Measurements from ENCODE around the gene RGS7.
"Not testable (repeated sequence)": the region's sequence is repeated elsewhere in the genome, so short reads cannot be mapped to it uniquely, and the experiment has no call there.

RGS7 gene

DNA sequence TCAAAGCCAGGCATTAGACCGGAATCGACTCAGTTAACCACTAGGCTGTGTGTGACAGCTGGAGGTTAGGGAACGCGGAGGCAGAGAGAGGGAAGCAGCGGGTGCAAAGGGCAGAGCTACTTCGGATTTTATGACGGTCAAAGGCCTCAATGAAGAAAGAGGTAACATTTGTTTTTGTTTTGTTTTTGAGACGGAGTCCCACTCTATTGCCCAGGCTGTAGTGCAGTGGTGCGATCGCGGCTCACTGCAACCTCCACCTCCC, 468.3 kb downstream of the RGS7 start:
- H3K4me3 ChIP-seq (ENCODE audit: low read length): no peak overlapping the region
- no peak overlapping the region for H3K9ac ChIP-seq (ENCODE audit: low read length)
- H3K79me2 ChIP-seq (ENCODE audit: low read length): no peaks in the 10 kb centered on the region
- no peaks in the 10 kb centered on the region for H3K27me3 ChIP-seq (ENCODE audit: low read depth, low read length)
- H4K20me1 ChIP-seq (ENCODE audit: insufficient read depth, low read length): no peaks in the 10 kb centered on the region
- H3K9me3 ChIP-seq (ENCODE audit: insufficient read depth, low read length): no peaks in the 10 kb centered on the region
- TF ChIP-seq EZH2phosphoT487 (IDR thresholded peaks at IDR 0.05; ENCODE audit: low read depth) (no peak), CTCF (IDR thresholded peaks at IDR 0.05; ENCODE audit: low read depth, low read length) (no peak)
- no peak overlapping the region for H3K4me2 ChIP-seq (ENCODE audit: low read length)
- no peak overlapping the region for H2AFZ ChIP-seq (ENCODE audit: low read depth, low read length)
- no peaks in the 10 kb centered on the region for H3K36me3 ChIP-seq (replicated peaks; ENCODE audit: low read depth, low read length)
- no peaks in the 10 kb centered on the region for H3K4me1 ChIP-seq (ENCODE audit: low read length)
- no peak overlapping the region for H3K27ac ChIP-seq (ENCODE audit: low read length)

DNA sequence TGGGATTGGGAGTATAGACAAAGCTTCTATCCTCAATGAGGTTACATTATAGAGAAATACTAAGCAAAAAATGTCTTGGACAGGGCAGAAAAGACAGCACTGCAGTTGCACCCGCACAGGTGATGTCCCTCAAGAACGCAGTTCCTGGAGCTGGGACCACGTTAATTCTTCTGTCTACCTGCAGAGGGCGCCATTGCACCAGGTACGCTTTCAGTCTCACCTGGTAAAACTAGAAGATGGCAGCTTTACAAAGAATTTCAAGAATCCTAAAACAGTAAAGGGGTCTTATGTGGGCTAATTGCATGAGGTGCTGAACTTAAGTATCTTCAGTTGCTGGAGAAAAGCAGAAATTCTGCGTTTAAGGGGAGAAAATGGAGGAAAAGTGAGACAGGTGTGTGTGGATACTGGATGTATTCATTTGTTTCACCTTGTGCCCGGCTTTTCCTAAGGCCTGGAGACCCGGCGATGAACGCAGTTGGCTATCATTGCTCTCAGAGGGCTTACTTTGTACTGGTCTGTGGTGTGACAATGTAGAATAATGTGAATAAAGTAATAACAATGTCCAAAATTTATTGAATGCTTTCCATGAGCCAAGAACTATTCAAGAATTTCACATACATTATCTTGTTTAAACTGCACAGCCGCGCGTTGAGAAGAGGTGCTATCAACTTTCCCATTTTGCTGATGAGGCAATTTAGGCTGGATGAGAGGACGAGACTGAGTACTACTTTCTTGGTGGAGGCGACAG, 468.8 kb downstream of the RGS7 start:
- Histone ChIP-seq H3K79me2 (ENCODE audit: low read length) (no peaks in the 10 kb centered on the region), H3K9me3 (ENCODE audit: insufficient read depth, low read length) (no peaks in the 10 kb centered on the region), H4K20me1 (ENCODE audit: insufficient read depth, low read length) (no peaks in the 10 kb centered on the region), H3K9ac (ENCODE audit: low read length) (no peak overlapping the region), H3K4me2 (ENCODE audit: low read length) (no peak overlapping the region), H3K4me1 (ENCODE audit: low read length) (no peaks in the 10 kb centered on the region), H3K27ac (ENCODE audit: low read length) (no peak overlapping the region), H3K27me3 (ENCODE audit: low read depth, low read length) (no peaks in the 10 kb centered on the region), H2AFZ (ENCODE audit: low read depth, low read length) (no peak overlapping the region), H3K36me3 (replicated peaks; ENCODE audit: low read depth, low read length) (no peaks in the 10 kb centered on the region), H3K4me3 (ENCODE audit: low read length) (no peak overlapping the region)
- TF ChIP-seq CTCF (IDR thresholded peaks at IDR 0.05; ENCODE audit: low read depth, low read length): peak; percentile 98
- TF ChIP-seq EZH2phosphoT487 (IDR thresholded peaks at IDR 0.05; ENCODE audit: low read depth): no peak

- Histone ChIP-seq H3K9me3 (ENCODE audit: insufficient read depth, low read length) (no peaks in the 10 kb centered on the region), H3K79me2 (ENCODE audit: low read length) (no peaks in the 10 kb centered on the region), H3K27ac (ENCODE audit: low read length) (no peak overlapping the region), H3K36me3 (replicated peaks; ENCODE audit: low read depth, low read length) (no peaks in the 10 kb centered on the region), H3K4me1 (ENCODE audit: low read length) (no peaks in the 10 kb centered on the region), H3K27me3 (ENCODE audit: low read depth, low read length) (no peaks in the 10 kb centered on the region; the same call in 1 of the 2 replicates), H4K20me1 (ENCODE audit: insufficient read depth, low read length) (no peaks in the 10 kb centered on the region), H3K4me3 (ENCODE audit: low read length) (no peak overlapping the region), H2AFZ (ENCODE audit: low read depth, low read length) (no peak overlapping the region), H3K4me2 (ENCODE audit: low read length) (no peak overlapping the region), H3K9ac (ENCODE audit: low read length) (no peak overlapping the region)
- TF ChIP-seq EZH2phosphoT487 (IDR thresholded peaks at IDR 0.05; ENCODE audit: low read depth) (no peak), CTCF (IDR thresholded peaks at IDR 0.05; ENCODE audit: low read depth, low read length) (no peak)
Observed at GRCh38 chr1:240883490-240883889, 473.5 kb downstream of the RGS7 start.

- not testable (repeated sequence) for H3K79me2 ChIP-seq (ENCODE audit: low read length); H2AFZ ChIP-seq (ENCODE audit: low read depth, low read length); H3K36me3 ChIP-seq (replicated peaks; ENCODE audit: low read depth, low read length); H3K4me3 ChIP-seq (ENCODE audit: low read length); H4K20me1 ChIP-seq (ENCODE audit: insufficient read depth, low read length); H3K4me2 ChIP-seq (ENCODE audit: low read length); H3K9me3 ChIP-seq (ENCODE audit: insufficient read depth, low read length); H3K27me3 ChIP-seq (ENCODE audit: low read depth, low read length); H3K4me1 ChIP-seq (ENCODE audit: low read length); H3K27ac ChIP-seq (ENCODE audit: low read length); H3K9ac ChIP-seq (ENCODE audit: low read length)
Observed at GRCh38 chr1:240882656-240883308, 474.2 kb downstream of the RGS7 start.

Measured in OCI-LY3 (cell line).